AG10803 (cell line): ENCODE data around the gene PPFIBP2.

Source experiments
- DNase-seq: peaks from one replicate; pipeline ENCODE4 v3.0.0; 2010; ENCODE audit warnings: low read depth
- H3K4me3 ChIP-seq: 2 replicates; pipeline ENCODE4 v1.5.1; 2011; ENCODE audit warnings: mild to moderate bottlenecking, low read length, control low read depth
- TF ChIP-seq, protein P1 (sequence below): conservative IDR thresholded peaks from 2 replicates; pipeline ENCODE4 v1.5.1; 2011; ENCODE audit warnings: mild to moderate bottlenecking, low read length, control low read depth, inconsistent platforms

Gene PPFIBP2

DNA sequence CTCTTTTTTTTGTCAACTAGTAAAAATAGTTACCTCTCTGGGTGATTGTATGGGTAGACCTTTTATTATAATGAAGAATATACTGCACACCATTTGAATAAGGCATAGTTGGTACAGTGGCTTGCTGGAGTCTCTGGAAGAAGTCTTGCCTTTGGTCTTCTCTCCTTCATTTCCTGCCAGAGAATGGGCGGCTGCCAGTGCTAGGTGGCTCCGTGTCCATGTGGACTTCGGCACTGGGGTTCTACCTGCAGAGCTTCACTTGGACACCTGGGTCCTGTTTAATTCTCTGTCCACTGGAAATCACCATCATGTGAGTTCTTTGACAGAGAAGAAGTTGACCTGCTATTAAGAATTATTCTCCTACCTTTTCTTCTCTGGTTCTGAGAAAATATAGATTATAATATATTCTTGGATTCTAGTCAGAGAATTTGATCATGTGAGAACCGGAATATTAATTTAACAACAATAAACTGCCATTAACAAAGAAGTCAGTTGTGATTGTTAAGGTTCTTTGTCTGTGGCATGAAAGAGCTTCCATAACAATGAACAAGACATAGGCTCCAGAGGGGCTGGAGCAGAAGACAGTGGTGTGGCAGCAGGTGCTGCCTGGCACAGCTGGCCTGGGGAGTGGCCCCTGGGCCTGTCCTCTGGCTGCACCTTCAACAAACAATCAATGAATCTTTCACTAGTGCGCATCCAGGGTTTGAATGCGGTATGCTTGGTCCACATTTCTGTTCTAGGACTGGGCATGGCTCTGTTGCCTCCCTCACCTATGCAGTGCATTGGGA is 77.5 kb downstream of the PPFIBP2 start:
- TF ChIP-seq, protein P1, sequence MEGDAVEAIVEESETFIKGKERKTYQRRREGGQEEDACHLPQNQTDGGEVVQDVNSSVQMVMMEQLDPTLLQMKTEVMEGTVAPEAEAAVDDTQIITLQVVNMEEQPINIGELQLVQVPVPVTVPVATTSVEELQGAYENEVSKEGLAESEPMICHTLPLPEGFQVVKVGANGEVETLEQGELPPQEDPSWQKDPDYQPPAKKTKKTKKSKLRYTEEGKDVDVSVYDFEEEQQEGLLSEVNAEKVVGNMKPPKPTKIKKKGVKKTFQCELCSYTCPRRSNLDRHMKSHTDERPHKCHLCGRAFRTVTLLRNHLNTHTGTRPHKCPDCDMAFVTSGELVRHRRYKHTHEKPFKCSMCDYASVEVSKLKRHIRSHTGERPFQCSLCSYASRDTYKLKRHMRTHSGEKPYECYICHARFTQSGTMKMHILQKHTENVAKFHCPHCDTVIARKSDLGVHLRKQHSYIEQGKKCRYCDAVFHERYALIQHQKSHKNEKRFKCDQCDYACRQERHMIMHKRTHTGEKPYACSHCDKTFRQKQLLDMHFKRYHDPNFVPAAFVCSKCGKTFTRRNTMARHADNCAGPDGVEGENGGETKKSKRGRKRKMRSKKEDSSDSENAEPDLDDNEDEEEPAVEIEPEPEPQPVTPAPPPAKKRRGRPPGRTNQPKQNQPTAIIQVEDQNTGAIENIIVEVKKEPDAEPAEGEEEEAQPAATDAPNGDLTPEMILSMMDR, result no peak
- no peak for DNase-seq
- H3K4me3 ChIP-seq, result no peak overlapping the region

DNA sequence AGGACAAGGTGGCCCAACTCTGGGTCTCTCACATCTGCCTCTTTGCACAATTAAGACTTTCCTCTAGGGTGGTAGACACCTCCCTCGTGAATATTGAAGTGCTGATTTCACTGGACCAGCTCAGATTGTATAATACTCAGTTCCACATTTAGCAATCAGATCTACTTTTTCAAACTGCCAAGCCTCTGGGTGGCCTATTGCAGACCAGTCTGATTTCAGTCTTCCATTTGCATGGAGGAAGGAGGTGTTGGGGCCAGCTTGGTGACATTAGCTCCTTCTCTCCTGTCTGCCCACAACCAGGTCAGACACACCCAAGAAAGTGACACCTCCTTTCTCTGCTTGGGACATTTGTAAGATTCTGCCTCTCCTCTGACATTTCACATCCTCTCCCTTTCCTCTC is 78.2 kb downstream of the PPFIBP2 start:
- TF ChIP-seq, protein P1, result no peak
- no peak for DNase-seq
- no peak overlapping the region for H3K4me3 ChIP-seq

DNA sequence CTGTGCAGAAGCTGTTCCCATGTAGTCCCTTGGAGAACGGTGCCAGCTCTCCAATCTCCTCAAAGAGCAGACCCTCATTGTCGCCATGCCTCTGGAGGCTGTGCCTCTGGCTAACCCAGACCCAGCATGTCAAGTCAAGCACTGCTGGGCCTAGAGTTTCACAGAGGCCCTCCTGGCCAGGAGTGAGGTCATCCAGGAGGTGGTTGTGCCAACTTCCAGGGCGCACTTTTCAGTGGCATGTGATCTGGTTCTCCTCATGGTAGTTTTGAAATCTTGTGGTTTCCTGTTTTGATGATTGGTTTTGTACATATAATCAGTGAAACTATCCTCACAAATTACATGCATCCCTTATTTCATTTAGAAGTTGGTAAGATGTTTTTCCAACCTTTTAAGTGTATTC is 78.9 kb downstream of the PPFIBP2 start:
- peak; percentile 87 for DNase-seq
- no peak overlapping the region for H3K4me3 ChIP-seq
- TF ChIP-seq, protein P1, result no peak

DNA sequence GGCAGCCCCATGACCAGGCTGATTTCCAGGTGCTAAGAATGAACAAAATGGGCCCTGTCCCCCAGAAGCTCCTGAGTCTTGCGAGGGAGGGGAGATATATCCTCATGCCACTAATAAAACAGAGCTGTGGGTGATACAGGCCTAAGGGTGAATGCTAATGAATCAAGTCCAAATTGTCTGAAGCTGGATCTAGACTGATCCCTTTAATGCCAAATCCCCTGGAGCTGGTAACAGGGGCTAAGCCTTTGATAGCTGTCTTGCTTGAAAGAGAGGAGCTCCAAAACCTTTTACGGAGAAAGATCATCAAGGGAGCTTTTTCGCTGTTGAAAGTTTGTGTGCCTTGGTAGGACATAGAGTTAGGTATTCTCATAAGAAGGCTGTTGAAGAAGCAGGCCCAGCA is 79.7 kb downstream of the PPFIBP2 start:
- DNase-seq, result no peak
- H3K4me3 ChIP-seq, result no peak overlapping the region
- TF ChIP-seq, protein P1, result no peak

DNA sequence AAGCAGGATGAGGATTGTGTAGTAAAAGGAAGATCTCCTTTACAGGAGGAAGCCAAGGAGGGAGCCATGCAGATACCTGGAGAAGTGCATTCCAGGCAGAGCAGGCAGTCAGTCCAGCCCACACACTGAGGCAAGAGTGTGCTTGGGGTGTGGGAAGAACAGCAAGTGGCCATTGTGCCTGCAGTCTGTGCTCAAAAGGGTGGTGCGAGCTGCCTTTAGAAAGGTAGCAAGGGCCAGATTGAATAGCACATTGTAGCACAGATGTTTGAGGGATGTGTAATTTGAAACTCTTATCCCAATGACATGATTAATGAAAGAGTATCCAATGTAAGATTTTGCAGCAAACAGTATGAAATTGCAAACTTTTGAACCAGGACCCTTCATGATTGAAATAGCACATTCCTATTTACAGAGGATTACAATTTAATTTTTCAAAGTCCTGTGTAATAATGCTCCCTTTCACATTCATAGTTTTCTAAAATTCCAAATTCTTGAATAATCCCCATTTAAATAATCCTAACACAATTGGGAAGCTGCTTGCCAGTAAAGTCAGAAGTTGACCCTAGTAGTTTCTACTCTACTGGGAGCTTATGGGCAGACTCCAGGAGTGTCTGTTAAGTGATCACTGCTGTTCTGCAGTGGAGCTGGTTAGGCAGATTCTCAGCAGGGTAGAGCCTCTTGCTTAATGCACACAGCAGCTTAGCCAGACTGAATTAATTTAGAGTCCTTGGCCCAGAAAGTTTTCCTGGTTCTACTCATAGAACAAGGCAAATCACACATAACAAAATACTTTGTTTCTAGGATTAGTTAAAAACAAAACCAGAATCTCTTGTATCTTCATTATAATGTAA is 81.4 kb downstream of the PPFIBP2 start:
- TF ChIP-seq, protein P1, result no peak
- H3K4me3 ChIP-seq, result no peak overlapping the region
- DNase-seq, result peak; percentile 88

DNA sequence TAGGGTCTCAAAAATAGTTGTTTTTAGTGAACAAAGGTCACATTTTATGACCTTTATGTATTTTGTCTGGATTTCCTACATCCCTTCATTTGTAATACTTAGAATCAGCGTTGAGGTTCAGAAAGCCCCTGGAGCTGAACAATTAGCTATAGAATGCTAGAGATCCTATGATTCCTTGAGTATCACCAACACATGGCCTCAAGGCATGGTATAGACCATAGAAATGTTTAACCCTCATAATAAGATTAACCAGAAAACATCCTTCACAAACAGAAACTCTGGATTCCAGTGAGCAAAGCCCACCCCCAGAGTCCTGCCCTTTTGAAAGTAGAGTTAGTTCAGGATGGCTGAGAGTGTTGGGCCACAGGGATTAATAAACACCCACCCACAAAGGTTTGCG is 82.2 kb downstream of the PPFIBP2 start:
- TF ChIP-seq, protein P1, result no peak
- DNase-seq, result no peak
- no peak overlapping the region for H3K4me3 ChIP-seq
